ENCODE measurements around the gene DIP2B.

Gene DIP2B

GRCh38 chr12:50615145-50615906 lies 110.5 kb downstream of the DIP2B start:
- no peak for DNase-seq

- DNase-seq: no peak
These were observed 111.1 kb downstream of the DIP2B start for GRCh38 chr12:50615907-50616296.

GRCh38 chr12:50617657-50618056 lies 112.9 kb downstream of the DIP2B start:
- no peak for DNase-seq

GRCh38 chr12:50618864-50619609 lies 114.3 kb downstream of the DIP2B start:
- no peak for DNase-seq

GRCh38 chr12:50619610-50619958 lies 114.8 kb downstream of the DIP2B start:
- no peak for DNase-seq

- DNase-seq: no peak
These were observed 115.6 kb downstream of the DIP2B start for GRCh38 chr12:50620109-50620977.

GRCh38 chr12:50620978-50621360 lies 116.2 kb downstream of the DIP2B start:
- DNase-seq: no peak

- no peak for DNase-seq
These were observed 116.9 kb downstream of the DIP2B start for GRCh38 chr12:50621399-50622300.

GRCh38 chr12:50625029-50625925 lies 120.5 kb downstream of the DIP2B start:
- no peak for DNase-seq

GRCh38 chr12:50626026-50626425 lies 121.2 kb downstream of the DIP2B start:
- no peak for DNase-seq

- no peak for DNase-seq
These were observed 122.7 kb downstream of the DIP2B start for GRCh38 chr12:50627491-50627890.

- no peak for DNase-seq
These were observed 123.6 kb downstream of the DIP2B start for GRCh38 chr12:50628394-50628793.

- no peak for DNase-seq
These were observed 129.2 kb downstream of the DIP2B start for GRCh38 chr12:50633955-50634354.

GRCh38 chr12:50634379-50634778 lies 129.6 kb downstream of the DIP2B start:
- DNase-seq: no peak

GRCh38 chr12:50635364-50635763 lies 130.6 kb downstream of the DIP2B start:
- DNase-seq: no peak

- no peak for DNase-seq
These were observed 131.1 kb downstream of the DIP2B start for GRCh38 chr12:50635857-50636256.

- no peak for DNase-seq
These were observed 131.7 kb downstream of the DIP2B start for GRCh38 chr12:50636505-50636904.

GRCh38 chr12:50637870-50638481 lies 133.2 kb downstream of the DIP2B start:
- no peak for DNase-seq

- no peak for DNase-seq
These were observed 133.7 kb downstream of the DIP2B start for GRCh38 chr12:50638482-50638880.

GRCh38 chr12:50639721-50640120 lies 134.9 kb downstream of the DIP2B start:
- DNase-seq: no peak

Measured in activated effector memory CD4-positive, alpha-beta T cell treated with anti-CD3 and anti-CD28 coated beads, Interleukin-2, amount 50 U/mL, for 16 hours (primary cell).